Activated CD8-positive, alpha-beta memory T cell treated with anti-CD3 and anti-CD28 coated beads for 1 hour (primary cell): ENCODE measurements around the gene CALU.

Experiments
- DNase-seq, 2 donors: peaks; one replicate each; pipeline ENCODE4 v3.0.0-alpha.2; 2020; ENCODE audit warnings: low read depth in 1 of 2; ENCODE audit errors: extremely low read depth in 1 of 2

Gene CALU

DNA sequence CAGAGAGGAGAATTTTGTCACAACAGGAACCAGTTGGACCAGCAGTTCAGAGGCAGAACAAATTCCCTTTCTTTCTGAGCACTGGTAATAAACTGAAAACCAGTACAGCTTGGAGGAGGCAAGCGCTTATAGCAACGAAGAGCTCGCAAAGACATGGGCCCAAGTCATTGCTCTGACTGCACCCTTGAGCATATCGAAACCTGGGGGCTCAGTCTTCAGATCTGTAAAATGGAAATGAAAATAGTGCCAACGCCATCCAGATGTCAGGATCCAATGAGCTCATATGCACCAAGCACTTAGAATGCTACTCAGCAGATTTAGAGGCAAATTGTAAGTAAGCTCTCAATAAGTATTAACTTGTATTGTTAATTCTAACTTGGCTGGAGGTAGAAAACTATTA is 14.4 kb upstream of the CALU start:
- no peak for DNase-seq

DNA sequence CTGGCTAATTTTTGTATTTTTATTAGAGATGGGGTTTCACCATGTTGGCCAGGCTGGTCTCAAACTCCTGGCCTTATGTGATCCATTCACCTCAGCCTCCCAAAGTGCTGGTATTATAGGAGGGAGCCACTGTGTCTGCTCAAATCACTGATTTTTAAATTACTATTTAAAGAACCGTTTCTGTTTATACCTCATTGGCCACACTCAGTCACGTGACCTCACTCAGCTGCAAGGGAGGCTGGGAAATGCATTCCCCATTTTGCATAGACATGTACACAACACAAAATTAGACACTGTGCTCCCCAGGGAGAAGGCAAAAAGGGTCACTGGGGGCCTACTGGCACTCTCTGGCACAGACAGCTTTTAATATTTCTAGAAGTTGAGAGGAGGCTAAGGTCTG is 13.6 kb upstream of the CALU start:
- no peak for DNase-seq

GRCh38 chr7:128726059-128726736 is 13.0 kb upstream of the CALU start:
- DNase-seq = no peak

GRCh38 chr7:128726737-128727072 is 12.5 kb upstream of the CALU start:
- no peak for DNase-seq

- DNase-seq = no peak
Observed at GRCh38 chr7:128727239-128727638, 11.9 kb upstream of the CALU start.

DNA sequence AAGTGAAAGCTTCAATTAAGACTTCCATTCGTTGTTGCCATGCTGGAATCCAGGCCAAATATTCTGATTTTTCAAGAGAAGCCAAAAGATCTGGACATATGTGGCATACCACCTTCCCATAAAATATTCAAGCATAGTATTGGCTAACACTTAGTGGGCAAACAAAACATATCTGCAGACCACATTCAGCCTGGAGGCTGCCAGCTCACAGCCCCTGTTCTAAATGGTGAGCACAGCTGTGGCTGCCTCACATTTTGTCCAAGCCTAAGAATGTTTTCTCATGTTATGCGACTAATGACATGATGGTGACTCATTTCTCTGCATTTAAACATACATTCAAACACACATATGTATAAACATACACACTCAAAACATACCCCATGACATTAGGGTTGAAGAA is 10.6 kb upstream of the CALU start:
- no peak for DNase-seq

- no peak for DNase-seq
Observed at GRCh38 chr7:128729494-128729893, 9.7 kb upstream of the CALU start.

GRCh38 chr7:128731184-128731583 is 8.0 kb upstream of the CALU start:
- DNase-seq = no peak

DNA sequence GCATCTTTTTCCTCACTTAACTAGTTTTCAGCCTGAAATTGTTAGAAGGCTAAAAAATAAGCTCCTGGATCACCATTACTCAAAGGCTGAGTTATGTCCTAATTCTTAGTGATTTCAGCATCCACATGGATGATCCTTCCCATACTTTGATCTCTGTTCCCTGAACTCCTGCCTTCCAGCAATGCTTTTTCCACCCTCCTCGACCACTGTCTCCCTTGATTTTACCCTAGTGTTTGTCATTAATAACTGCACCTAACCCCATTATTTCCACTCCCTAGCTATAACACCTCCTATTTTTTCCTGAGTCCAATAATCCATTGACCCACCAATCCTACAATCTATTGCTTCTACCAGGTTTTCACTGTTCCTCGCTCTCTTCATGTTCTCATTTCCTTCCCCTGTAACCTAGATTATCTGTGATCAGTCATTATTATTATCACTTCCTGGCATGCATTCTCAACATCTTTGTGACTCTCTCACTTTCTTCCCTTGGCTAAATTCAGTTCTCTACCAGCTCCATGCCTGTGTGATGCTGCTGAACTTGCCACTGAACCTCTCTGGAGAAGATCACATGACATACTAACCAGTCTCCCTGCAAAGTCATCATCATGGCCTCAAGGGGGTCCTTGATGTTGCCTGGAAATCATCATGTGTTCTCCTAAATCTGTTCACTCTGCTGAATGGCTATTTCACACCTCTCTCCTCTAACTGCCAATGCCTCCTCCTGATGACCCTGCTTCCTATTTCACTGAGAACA is 6.5 kb upstream of the CALU start:
- DNase-seq = no peak

- no peak for DNase-seq
Observed at GRCh38 chr7:128733278-128733645, 5.9 kb upstream of the CALU start.

DNA sequence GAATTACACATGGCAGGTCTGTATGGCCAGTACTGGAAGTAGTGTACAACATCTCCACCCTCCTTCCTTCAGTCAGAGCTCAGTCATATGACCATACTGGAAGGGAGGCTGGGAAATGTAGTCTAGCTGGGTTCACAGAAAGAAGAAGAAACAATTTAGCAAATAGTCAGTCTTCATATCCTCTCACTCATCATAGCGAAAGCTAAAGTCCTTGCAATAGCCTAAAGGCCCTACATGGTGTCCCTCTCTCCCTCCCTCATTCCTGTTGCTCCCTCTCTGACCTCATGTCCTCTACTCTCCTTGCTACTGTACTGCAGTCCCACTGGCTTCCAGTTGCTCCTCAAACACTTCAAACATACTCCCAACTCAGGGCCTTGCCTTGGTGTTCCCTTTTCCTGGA is 4.3 kb upstream of the CALU start:
- no peak for DNase-seq

GRCh38 chr7:128735436-128735835 is 3.7 kb upstream of the CALU start:
- no peak for DNase-seq

GRCh38 chr7:128737441-128737840 is 1.7 kb upstream of the CALU start:
- DNase-seq = no peak

DNA sequence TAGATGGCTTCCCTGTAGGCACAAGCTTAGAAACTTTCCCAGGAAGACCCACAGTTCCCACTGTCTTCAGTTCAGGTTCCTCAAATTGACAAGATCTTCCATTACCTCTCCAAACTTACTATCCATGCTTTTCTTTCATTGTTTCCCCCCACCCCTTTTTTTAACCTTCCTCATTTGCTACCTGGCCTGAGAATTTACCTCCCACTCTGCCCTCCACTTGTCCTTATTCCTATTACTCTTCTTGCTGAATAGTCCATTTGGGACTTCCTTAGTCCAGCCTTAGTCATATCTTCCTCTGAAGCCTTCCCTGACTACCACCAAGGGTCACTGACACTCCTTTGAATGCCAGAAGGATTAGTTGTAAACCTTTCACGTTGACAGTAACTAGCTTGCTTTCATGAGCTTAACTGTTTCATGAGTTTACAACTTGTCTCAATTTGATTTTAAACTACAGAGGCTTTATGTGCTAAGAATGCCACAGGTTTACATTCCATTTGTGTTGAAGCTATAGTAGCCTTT is 1.2 kb upstream of the CALU start:
- no peak for DNase-seq

DNA sequence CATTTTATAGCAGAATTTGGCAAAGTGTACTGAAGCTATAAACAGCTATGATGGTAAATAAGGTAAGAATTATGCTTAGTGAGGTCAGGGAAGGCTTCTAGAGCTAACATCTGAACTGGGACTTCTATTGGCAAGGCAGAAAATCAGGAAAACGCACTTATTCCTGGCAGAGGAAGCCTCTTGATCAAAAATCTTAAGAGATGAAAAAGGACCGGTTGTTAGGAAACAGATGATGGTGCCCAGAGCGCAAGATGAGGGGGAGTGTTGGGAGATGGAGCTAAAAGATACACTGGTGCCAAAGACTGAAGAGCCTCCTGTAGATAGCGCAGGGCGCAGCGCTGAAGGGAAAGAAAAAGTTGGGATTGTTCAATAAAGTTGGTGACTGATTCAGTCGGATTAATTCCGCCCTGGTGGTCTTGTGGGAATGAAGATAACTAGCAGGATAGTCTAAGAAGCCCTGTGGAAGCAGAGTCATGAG is 550 bp upstream of the CALU start:
- no peak for DNase-seq

DNA sequence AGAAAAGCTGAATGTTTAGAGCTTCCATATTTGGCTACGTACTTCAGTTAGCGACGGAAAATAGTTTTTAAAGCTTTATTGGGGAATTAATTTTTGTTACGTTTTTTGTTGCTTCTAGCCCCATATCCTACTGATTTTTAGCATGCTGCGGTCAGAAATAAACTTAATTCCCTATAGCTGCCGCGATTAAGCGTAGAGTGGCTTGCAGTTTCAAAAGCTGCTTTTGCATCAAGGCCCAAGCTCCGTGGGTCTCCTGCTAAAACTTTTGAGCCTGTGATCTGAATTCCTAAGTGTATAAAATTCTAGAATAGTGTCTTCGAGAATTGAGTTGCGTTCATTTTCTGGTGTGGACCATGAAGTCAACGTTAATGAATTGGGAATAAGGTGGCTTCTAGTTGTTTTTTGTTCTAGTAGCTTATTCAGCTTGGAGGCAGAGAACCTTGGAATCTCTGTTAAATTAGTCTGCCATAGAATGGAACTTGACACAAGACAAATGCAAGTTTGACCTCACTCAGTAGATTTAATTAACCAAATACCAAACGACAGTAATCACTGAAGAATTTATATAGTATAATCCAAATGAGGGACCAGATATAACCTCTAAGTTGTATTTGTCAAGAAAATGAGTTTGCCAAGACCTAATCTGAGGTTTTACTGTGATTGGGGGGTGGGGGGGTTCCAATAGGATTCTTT is 977 bp downstream of the CALU start:
- no peak for DNase-seq

DNA sequence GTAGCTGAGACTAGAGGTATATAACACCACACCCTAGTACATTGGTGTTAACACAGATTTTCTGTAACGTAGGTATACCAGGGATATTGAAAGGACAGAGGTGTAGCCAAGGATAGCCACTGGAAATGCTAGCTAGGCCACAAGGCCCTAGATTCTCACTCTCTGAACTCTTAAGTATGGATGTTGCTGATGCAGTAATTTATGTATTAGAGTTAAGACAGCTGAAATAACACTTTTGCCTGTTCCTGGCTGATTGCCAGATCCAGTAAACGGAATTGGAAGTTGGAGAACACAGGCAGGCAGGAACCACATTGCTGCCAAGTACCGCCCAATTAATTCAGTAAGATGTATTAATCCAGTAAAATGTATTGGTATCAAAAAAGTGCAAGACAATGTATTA is 1.8 kb downstream of the CALU start:
- DNase-seq = no peak

GRCh38 chr7:128741491-128741890 is 2.3 kb downstream of the CALU start:
- DNase-seq = no peak

GRCh38 chr7:128742206-128742605 is 3.0 kb downstream of the CALU start:
- DNase-seq = no peak

GRCh38 chr7:128743112-128743772 is 4.1 kb downstream of the CALU start:
- no peak for DNase-seq

DNA sequence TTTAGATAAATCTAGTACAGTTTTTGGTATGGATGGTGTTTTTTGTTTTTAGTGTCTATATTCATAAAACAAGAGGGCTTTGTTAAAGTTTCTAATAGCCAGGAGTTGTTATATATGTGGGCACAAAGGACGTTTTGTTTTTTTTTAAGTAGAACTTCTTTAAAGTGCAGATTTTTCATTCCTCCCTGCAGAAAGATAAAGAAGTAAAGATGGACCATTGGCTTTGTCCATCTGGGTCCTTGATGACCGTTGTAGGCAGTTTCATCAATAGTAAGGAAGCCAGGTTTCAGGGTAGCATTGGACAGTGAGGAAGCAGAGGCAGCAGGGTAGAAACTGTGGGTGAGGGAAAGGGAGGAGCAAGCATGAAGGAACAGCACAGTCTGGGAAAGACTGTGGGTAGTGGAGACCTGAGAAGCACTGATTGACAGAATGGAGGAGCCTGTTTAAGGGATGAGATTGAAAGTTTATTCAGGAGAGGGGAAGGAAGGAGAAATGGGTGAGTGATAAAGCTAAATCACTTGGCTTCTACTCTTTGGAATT is 5.3 kb downstream of the CALU start:
- DNase-seq = no peak
